Lower leg skin (tissue), 4 donors: ENCODE results near the gene NSUN7. TPM values are rescaled to one million over a fixed set of nuclear protein-coding genes. Genes with fewer than 3 reads are reported as not detected.

Experiments
- DNase-seq, 2 donors: peaks; one replicate each; pipeline ENCODE4 v3.0.0-alpha.2; 2019; ENCODE audit warnings: low spot score in 2 of 2
- H3K4me3 ChIP-seq: fragments of 200-600 bp; sonication (generic); 2 replicates; pipeline ENCODE4 v1.5.1; 2017; ENCODE audit warnings: mild to moderate bottlenecking, low read depth; ENCODE audit not compliant: poor library complexity, severe bottlenecking
- POLR2A ChIP-seq, 2 donors: fragments of 450-650 bp; IDR thresholded peaks; one replicate each; pipeline ENCODE4 v1.6.1; 2016 to 2017; ENCODE audit warnings: antibody characterized with exemption in 2 of 2, mild to moderate bottlenecking in 1 of 2, moderate library complexity in 1 of 2
- WGBS, 2 donors: methylation state at CpG; one replicate each; pipeline ENCODE4 v1.1.5; 2018; 5-methylcytosine and 5-hydroxymethylcytosine counted together
- intact Hi-C: fragments of 100-400 bp; cut with DNase I; formaldehyde crosslinking; loops from one replicate; pipeline ENCODE4 v1.15.0; 2023; ENCODE audit warnings: low total_unique reads
- total RNA-seq, 4 donors: library from RNA; depleted of rRNA; stranded (reverse); fragments of >200 nt; gene quantifications; one replicate each; pipeline ENCODE4 v1.1.0, GENCODE V29; 2016
- TF ChIP-seq, protein P1 (sequence below), 3 donors: fragments of 450-650 bp; IDR thresholded peaks; one replicate each; pipeline ENCODE4 v1.5.1; 2016; ENCODE audit warnings: antibody characterized with exemption in 3 of 3, mild to moderate bottlenecking in 3 of 3, moderate library complexity in 2 of 3

Gene NSUN7
- total RNA-seq, 4 donors from 2014 or later = 1.7 to 4.9 (median 3.3) TPM

DNA sequence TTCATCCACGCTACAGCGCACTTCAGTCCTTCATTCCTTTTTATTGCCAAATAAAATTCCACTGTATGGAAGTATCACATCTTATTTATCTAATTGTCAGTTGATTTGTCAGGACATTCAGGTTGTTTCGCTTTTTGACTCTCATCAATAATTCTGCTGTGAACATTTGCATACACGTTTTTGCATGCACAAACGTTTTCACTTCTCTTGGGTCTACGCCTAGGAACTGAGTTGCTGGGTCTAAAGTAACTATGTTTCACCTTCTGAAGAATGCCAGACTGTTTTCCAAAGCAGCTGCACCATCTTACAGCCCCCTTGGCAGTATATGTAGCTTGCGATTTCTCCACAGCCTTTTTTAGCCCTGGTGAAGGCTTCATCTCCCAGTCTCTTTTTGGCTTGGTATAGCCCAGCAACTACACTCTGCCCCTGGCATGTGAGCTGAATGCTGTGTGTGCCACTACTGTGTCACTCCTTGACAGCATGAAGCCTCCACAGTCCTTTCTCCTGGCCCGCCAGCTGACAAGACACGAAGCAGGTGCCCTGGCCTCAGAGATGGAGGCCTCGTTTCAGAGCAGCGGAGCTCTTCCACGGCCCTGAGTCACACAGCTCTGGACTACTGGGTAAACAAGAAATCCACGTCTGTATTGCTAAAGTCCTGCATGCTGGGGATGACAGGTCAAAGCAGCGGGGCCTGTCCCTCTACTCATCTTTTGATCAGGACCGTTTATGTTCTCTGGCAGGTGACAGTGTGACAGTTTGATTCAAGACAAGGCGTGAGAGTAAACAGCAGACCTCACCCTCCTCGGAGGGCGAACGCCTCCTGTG lies 75.5 kb downstream of the NSUN7 start:
- H3K4me3 ChIP-seq = no peak overlapping the region
- peak in 1 of 2 donors; percentile 68 for DNase-seq
- 89 to 92% methylated on average over 19 of the region's 19 CpGs for WGBS, 2 donors
- no peak for TF ChIP-seq POLR2A (IDR thresholded peaks at IDR 0.05)
- TF ChIP-seq, protein P1, sequence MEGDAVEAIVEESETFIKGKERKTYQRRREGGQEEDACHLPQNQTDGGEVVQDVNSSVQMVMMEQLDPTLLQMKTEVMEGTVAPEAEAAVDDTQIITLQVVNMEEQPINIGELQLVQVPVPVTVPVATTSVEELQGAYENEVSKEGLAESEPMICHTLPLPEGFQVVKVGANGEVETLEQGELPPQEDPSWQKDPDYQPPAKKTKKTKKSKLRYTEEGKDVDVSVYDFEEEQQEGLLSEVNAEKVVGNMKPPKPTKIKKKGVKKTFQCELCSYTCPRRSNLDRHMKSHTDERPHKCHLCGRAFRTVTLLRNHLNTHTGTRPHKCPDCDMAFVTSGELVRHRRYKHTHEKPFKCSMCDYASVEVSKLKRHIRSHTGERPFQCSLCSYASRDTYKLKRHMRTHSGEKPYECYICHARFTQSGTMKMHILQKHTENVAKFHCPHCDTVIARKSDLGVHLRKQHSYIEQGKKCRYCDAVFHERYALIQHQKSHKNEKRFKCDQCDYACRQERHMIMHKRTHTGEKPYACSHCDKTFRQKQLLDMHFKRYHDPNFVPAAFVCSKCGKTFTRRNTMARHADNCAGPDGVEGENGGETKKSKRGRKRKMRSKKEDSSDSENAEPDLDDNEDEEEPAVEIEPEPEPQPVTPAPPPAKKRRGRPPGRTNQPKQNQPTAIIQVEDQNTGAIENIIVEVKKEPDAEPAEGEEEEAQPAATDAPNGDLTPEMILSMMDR (IDR thresholded peaks at IDR 0.05) = no peak
- intact Hi-C loops = no loop called here

DNA sequence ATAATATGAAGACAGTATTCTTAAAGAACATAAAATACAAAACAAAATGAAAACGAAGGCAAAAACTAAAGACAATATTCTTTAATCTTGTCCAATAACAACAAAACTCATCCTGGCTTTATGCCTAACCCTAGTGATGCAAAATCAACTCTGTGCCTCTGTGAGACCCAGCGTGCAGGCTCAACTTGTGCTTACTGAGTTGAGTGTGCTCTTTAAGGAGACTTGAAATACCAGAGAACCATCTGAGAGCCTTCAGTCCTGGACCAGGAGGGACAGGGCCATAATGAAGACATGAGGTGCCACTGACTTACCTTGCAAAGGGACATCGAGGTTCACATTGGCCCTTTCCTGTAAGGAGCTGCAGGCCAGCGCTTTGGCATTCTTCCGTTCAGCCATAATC lies 77.1 kb downstream of the NSUN7 start:
- no peak for DNase-seq
- intact Hi-C loops = no loop called here
- H3K4me3 ChIP-seq = no peak overlapping the region
- 91% methylated on average over 5 of the region's 5 CpGs for WGBS, 2 donors
- TF ChIP-seq, protein P1 (IDR thresholded peaks at IDR 0.05) = no peak
- no peak for TF ChIP-seq POLR2A (IDR thresholded peaks at IDR 0.05)

DNA sequence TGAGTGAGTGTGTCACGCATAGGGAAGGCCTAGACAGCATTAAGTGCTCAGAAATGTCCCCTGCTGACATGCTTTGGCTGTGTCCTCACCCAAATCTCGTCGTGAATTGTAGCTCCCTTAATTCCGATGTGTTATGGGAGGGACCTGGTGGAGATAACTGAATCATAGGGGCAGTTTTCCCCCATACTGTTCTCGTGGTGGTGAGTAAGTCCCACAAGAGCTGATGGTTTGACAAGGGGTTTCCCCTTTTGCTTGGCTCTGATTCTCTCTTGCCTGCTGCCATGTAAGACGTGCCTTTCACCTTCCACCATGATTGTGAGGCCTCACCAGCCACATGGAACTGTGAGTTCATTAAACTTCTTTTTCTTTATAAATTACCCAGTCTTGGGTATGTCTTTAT lies 78.0 kb downstream of the NSUN7 start:
- TF ChIP-seq POLR2A (IDR thresholded peaks at IDR 0.05) = no peak
- TF ChIP-seq, protein P1 (IDR thresholded peaks at IDR 0.05) = no peak
- intact Hi-C loops = no loop called here
- no peak for DNase-seq
- 81 to 93% methylated on average over 6 of the region's 6 CpGs for WGBS, 2 donors
- no peak overlapping the region for H3K4me3 ChIP-seq

DNA sequence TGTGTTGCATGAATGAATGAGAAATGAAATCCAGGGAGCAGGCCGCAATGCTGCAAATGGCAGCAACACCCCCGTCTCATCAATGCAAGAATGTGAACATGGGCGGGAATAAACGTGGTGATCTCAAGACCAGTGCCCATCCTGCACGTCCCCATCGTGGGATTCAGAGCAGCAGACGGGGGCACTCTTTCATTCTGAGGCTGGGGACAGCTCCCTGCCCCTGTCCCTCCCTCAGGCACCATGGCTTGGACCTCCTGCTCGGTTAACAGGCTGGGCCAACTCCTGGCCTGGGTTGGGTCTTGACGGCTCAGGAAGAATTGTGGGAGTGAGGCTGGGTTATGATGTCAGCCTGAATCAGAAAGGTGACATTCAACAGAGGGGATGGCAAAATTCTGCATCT lies 78.9 kb downstream of the NSUN7 start:
- no peak overlapping the region for H3K4me3 ChIP-seq
- 94 to 96% methylated on average over 9 of the region's 9 CpGs for WGBS, 2 donors
- intact Hi-C loops = no loop called here
- TF ChIP-seq POLR2A (IDR thresholded peaks at IDR 0.05) = no peak
- TF ChIP-seq, protein P1 (IDR thresholded peaks at IDR 0.05) = no peak
- DNase-seq = peak in 1 of 2 donors; percentile 58

DNA sequence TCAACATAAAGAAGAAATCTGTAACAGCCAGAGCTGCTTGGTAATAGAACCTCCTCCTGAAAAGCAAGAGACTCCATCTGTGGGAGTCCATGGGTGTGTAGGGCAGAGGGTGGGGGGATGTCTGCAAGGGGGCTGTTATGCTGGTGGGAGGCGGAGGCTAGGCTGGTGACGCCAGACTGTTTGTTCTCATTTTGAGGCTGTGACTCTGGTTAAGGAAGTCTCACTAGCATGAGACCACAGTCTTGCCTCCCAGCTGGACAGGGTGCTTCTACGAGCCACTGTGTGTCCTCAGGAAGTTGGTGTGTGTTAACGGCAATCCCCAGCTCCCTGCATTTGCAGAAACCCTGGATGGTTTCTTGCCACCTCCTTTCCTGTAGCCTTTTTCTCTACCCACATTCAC lies 79.8 kb downstream of the NSUN7 start:
- 87 to 91% methylated on average over 4 of the region's 4 CpGs for WGBS, 2 donors
- H3K4me3 ChIP-seq = no peak overlapping the region
- intact Hi-C loops = no loop called here
- TF ChIP-seq POLR2A (IDR thresholded peaks at IDR 0.05) = no peak
- TF ChIP-seq, protein P1 (IDR thresholded peaks at IDR 0.05) = no peak
- peak in 1 of 2 donors; percentile 69 for DNase-seq
